ENCODE results near the gene OPTC. TPM values are rescaled to one million over a fixed set of nuclear protein-coding genes. Genes with fewer than 3 reads are reported as not detected.
"Not testable (repeated sequence)": the region's sequence is repeated elsewhere in the genome, so short reads cannot be mapped to it uniquely, and the experiment has no call there.

OPTC gene
- total RNA-seq, 2 donors from 2014 or later: 0.26 to 0.42 TPM

DNA sequence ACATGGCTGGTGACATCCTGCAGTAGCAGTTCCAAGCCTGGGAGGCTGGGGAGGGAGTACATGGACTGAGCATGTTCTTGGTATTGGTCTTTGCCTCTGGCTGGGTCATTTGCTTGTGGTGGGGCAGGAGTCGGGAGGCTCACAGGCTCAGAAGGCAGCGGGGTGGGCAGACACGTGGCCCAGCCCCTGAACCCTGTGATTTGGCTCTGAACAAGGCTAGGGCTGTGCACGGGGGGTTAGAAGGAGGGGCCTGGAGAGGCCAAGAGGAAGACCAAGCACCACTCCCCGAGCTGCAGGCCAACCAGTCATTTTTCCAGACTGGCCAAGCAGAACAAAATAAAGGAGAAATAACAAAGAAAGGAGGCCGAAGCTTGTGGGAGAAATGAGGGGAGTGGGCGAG, 28.0 kb upstream of the OPTC start:
- Histone ChIP-seq H3K9me3 (ENCODE audit: control insufficient read depth, low read length) (no peaks in the 10 kb centered on the region), H3K4me1 (ENCODE audit: control insufficient read depth, insufficient read depth, low read length) (peaks cover 13% of the 10 kb centered on the region), H3K27ac (ENCODE audit: low read depth, low read length) (no peak overlapping the region), H3K9ac (ENCODE audit: extremely low read depth, low read length, poor library complexity, severe bottlenecking) (no peak overlapping the region), H3K27me3 (ENCODE audit: control insufficient read depth, insufficient read depth, low read length, poor library complexity, severe bottlenecking) (no peaks in the 10 kb centered on the region), H3K4me3 (ENCODE audit: low read length) (no peak overlapping the region), H3K36me3 (ENCODE audit: control insufficient read depth, insufficient read depth, low read length) (no peaks in the 10 kb centered on the region)
- Mint-ChIP-seq H3K27ac (peak overlapping the region; percentile 37), H3K27me3 (ENCODE audit: insufficient read depth) (peaks cover 7% of the 10 kb centered on the region), H3K36me3 (ENCODE audit: low read depth) (no peaks in the 10 kb centered on the region), H3K9me3 (no peaks in the 10 kb centered on the region), H3K4me3 (no peak overlapping the region), H3K4me1 (peaks cover 49% of the 10 kb centered on the region)
- TF ChIP-seq, protein P1, sequence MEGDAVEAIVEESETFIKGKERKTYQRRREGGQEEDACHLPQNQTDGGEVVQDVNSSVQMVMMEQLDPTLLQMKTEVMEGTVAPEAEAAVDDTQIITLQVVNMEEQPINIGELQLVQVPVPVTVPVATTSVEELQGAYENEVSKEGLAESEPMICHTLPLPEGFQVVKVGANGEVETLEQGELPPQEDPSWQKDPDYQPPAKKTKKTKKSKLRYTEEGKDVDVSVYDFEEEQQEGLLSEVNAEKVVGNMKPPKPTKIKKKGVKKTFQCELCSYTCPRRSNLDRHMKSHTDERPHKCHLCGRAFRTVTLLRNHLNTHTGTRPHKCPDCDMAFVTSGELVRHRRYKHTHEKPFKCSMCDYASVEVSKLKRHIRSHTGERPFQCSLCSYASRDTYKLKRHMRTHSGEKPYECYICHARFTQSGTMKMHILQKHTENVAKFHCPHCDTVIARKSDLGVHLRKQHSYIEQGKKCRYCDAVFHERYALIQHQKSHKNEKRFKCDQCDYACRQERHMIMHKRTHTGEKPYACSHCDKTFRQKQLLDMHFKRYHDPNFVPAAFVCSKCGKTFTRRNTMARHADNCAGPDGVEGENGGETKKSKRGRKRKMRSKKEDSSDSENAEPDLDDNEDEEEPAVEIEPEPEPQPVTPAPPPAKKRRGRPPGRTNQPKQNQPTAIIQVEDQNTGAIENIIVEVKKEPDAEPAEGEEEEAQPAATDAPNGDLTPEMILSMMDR (conservative IDR thresholded peaks at IDR 0.05): no peak
- no peak for DNase-seq
- 41 to 64% methylated on average over 4 to 7 of the region's 7 CpGs for WGBS, 2 experiments (ENCODE audit: insufficient coverage in 1 of 2, insufficient read length in 1 of 2)

DNA sequence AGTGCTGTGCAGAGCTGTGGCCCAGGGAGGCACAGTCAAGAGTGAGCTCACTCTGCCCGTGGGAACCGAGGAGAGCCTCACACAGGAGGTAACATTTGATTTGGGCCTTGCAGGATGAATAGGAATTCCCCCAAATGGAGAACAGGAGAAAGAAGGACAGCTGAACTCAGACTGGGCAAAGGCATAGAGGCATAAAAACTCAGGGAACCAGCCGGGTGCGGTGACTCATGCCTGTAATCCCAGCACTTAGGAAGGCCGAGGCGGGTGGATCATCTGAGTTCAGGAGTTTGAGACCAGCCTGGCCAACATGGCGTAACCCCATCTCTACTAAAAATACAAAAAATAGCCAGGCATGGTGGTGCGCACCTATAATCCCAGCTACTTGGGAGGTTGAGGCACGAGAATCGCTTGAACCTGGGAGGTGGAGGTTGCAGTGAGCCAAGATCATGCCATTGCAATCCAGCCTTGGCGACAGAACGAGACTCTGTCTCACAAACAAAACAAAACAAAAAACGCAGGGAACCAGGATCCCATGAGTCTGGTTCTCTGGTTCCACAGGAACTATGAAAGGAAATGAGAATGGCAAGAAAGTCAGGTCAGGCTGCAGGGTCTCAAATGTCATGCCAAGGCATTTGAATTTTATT, 26.9 kb upstream of the OPTC start:
- H3K27ac Mint-ChIP-seq; H3K27me3 Mint-ChIP-seq (ENCODE audit: insufficient read depth): not testable (repeated sequence)

DNA sequence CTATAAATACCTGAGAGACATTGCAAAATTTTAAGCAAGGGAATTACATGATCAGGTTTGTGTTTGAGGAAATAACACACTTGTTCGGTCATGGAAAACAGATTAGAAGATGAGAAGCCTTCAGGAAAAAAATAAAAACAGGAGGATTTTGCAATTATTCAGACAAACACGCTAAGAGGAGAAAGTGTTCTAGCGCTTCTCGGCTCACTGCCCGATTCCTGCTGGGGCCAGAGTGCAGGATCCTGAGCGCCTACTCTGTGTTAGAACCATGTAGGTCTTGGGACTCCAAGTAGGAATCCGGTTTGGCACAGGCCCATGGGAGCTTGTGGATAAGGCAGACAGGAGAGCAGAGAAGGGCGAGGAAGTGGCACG, 26.4 kb upstream of the OPTC start:
- H3K4me1 Mint-ChIP-seq: peaks cover 40% of the 10 kb centered on the region
- peaks cover 11% of the 10 kb centered on the region for H3K4me1 ChIP-seq (ENCODE audit: control insufficient read depth, insufficient read depth, low read length)
- TF ChIP-seq, protein P1 (conservative IDR thresholded peaks at IDR 0.05): no peak
- H3K27ac ChIP-seq (ENCODE audit: low read depth, low read length): no peak overlapping the region
- no peak overlapping the region for H3K27ac Mint-ChIP-seq
- no peak for DNase-seq
- H3K36me3 ChIP-seq (ENCODE audit: control insufficient read depth, insufficient read depth, low read length): no peaks in the 10 kb centered on the region
- no peak overlapping the region for H3K4me3 Mint-ChIP-seq
- no peaks in the 10 kb centered on the region for H3K9me3 Mint-ChIP-seq
- H3K27me3 ChIP-seq (ENCODE audit: control insufficient read depth, insufficient read depth, low read length, poor library complexity, severe bottlenecking): no peaks in the 10 kb centered on the region
- peaks cover 10% of the 10 kb centered on the region for H3K27me3 Mint-ChIP-seq (ENCODE audit: insufficient read depth)
- no peak overlapping the region for H3K4me3 ChIP-seq (ENCODE audit: low read length)
- no peaks in the 10 kb centered on the region for H3K36me3 Mint-ChIP-seq (ENCODE audit: low read depth)
- 93 to 96% methylated on average over 7 to 9 of the region's 9 CpGs for WGBS, 2 experiments (ENCODE audit: insufficient coverage in 1 of 2, insufficient read length in 1 of 2)
- no peak overlapping the region for H3K9ac ChIP-seq (ENCODE audit: extremely low read depth, low read length, poor library complexity, severe bottlenecking)
- no peaks in the 10 kb centered on the region for H3K9me3 ChIP-seq (ENCODE audit: control insufficient read depth, low read length)

More for the DNA sequence above, 26.9 kb upstream of the OPTC start:
- H3K36me3 ChIP-seq (ENCODE audit: control insufficient read depth, insufficient read depth, low read length); H3K4me3 ChIP-seq (ENCODE audit: low read length); H3K27ac ChIP-seq (ENCODE audit: low read depth, low read length); H3K9ac ChIP-seq (ENCODE audit: extremely low read depth, low read length, poor library complexity, severe bottlenecking); H3K4me3 Mint-ChIP-seq; H3K36me3 Mint-ChIP-seq (ENCODE audit: low read depth); H3K27me3 ChIP-seq (ENCODE audit: control insufficient read depth, insufficient read depth, low read length, poor library complexity, severe bottlenecking); DNase-seq; H3K9me3 ChIP-seq (ENCODE audit: control insufficient read depth, low read length); H3K9me3 Mint-ChIP-seq: not testable (repeated sequence)
- WGBS, 2 experiments (ENCODE audit: insufficient coverage in 1 of 2, insufficient read length in 1 of 2): 90 to 93% methylated on average over 10 to 13 of the region's 13 CpGs
- peaks cover 13% of the 10 kb centered on the region for H3K4me1 ChIP-seq (ENCODE audit: control insufficient read depth, insufficient read depth, low read length)
- peaks cover 42% of the 10 kb centered on the region for H3K4me1 Mint-ChIP-seq

DNA sequence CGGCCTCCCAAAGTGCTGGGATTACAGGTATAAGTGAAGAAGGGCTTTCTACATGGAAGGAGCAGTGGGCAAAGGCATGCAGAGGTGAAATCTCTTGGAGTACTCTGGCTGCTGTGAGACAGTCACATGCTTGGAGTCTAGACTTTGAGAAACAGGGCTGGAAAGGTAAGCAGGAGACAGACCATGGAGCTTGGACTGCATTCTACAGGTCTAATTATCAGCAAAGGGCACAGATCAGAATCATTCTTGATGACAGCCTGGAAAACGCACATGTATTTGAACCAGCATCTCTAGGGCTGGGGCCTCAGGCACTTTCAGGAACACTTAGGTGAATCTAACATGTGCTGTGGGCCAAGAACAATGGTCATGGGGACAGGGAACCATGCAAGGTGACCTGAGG, 25.6 kb upstream of the OPTC start:
- Histone ChIP-seq H3K4me3 (ENCODE audit: low read length) (no peak overlapping the region), H3K36me3 (ENCODE audit: control insufficient read depth, insufficient read depth, low read length) (no peaks in the 10 kb centered on the region), H3K27ac (ENCODE audit: low read depth, low read length) (no peak overlapping the region), H3K9ac (ENCODE audit: extremely low read depth, low read length, poor library complexity, severe bottlenecking) (no peak overlapping the region), H3K9me3 (ENCODE audit: control insufficient read depth, low read length) (no peaks in the 10 kb centered on the region), H3K27me3 (ENCODE audit: control insufficient read depth, insufficient read depth, low read length, poor library complexity, severe bottlenecking) (no peaks in the 10 kb centered on the region), H3K4me1 (ENCODE audit: control insufficient read depth, insufficient read depth, low read length) (peaks cover 11% of the 10 kb centered on the region)
- Mint-ChIP-seq H3K4me1 (peaks cover 37% of the 10 kb centered on the region), H3K27me3 (ENCODE audit: insufficient read depth) (peaks cover 9% of the 10 kb centered on the region), H3K9me3 (no peaks in the 10 kb centered on the region), H3K27ac (no peak overlapping the region), H3K4me3 (no peak overlapping the region), H3K36me3 (ENCODE audit: low read depth) (no peaks in the 10 kb centered on the region)
- TF ChIP-seq, protein P1 (conservative IDR thresholded peaks at IDR 0.05): no peak
- DNase-seq: no peak
- WGBS, 2 experiments (ENCODE audit: insufficient coverage in 1 of 2, insufficient read length in 1 of 2): 92 to 96% methylated on average over 2 of the region's 2 CpGs
